SU-DHL-6 (cell line): ENCODE measurements around the gene RANBP1.

Source experiments
- EZH2phosphoT487 ChIP-seq: fragments of 200-600 bp; sonication (generic), shearing (Covaris generic); conservative IDR thresholded peaks from 2 replicates; pipeline ENCODE4 v1.6.1; 2018; ENCODE audit warnings: mild to moderate bottlenecking, antibody characterized with exemption, low read length, moderate library complexity, mixed read lengths
- TF ChIP-seq, protein P1 (sequence below): fragments of 200-600 bp; sonication (generic); IDR thresholded peaks from one replicate; pipeline ENCODE4 v1.5.1; 2017; ENCODE audit warnings: antibody characterized with exemption, mild to moderate bottlenecking, low read length, moderate library complexity; ENCODE audit not compliant: insufficient read depth, poor library complexity, severe bottlenecking

DNA sequence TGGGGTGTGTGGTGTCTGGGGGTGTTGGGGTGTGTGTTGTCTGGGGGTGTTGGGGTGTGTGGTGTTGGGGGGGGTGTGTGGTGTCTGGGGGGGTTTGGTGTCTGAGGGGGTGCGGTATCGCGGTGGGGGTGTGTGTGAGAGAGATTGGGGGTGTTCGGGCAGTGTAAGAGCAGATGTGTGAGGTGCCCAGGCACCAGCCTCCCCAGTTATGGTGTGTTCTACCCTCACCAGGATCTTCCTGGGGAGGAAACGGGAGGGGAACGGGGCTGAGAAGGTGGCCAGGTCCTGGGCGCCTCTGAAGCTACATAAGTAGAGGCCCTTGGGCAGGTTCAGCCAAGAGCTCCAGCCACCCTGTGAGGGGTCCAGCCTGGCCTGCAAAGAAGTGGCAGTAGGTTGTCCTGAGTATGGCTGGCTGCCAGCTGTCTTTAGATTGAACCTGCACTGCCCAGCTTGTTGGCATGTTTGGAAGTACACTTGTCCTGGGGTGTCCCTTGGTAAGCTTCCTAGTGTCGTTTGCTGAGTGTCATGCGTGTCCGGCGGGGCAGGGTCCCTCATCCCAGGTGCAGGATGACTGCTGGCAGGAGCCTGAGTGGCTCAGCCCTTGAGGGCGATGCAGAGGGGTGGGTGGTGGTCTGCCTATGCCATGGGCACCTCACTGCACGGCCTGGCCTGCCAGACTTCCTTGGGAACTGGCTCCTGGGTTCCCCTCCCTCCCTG, 7.6 kb downstream of the RANBP1 start:
- TF ChIP-seq, protein P1, sequence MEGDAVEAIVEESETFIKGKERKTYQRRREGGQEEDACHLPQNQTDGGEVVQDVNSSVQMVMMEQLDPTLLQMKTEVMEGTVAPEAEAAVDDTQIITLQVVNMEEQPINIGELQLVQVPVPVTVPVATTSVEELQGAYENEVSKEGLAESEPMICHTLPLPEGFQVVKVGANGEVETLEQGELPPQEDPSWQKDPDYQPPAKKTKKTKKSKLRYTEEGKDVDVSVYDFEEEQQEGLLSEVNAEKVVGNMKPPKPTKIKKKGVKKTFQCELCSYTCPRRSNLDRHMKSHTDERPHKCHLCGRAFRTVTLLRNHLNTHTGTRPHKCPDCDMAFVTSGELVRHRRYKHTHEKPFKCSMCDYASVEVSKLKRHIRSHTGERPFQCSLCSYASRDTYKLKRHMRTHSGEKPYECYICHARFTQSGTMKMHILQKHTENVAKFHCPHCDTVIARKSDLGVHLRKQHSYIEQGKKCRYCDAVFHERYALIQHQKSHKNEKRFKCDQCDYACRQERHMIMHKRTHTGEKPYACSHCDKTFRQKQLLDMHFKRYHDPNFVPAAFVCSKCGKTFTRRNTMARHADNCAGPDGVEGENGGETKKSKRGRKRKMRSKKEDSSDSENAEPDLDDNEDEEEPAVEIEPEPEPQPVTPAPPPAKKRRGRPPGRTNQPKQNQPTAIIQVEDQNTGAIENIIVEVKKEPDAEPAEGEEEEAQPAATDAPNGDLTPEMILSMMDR: no peak
- TF ChIP-seq EZH2phosphoT487: no peak
